ENCODE results near the gene COL23A1.

- TF ChIP-seq, protein P1, sequence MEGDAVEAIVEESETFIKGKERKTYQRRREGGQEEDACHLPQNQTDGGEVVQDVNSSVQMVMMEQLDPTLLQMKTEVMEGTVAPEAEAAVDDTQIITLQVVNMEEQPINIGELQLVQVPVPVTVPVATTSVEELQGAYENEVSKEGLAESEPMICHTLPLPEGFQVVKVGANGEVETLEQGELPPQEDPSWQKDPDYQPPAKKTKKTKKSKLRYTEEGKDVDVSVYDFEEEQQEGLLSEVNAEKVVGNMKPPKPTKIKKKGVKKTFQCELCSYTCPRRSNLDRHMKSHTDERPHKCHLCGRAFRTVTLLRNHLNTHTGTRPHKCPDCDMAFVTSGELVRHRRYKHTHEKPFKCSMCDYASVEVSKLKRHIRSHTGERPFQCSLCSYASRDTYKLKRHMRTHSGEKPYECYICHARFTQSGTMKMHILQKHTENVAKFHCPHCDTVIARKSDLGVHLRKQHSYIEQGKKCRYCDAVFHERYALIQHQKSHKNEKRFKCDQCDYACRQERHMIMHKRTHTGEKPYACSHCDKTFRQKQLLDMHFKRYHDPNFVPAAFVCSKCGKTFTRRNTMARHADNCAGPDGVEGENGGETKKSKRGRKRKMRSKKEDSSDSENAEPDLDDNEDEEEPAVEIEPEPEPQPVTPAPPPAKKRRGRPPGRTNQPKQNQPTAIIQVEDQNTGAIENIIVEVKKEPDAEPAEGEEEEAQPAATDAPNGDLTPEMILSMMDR (IDR thresholded peaks at IDR 0.05; ENCODE audit: poor library complexity): no peak
- TF ChIP-seq EZH2phosphoT487 (IDR thresholded peaks at IDR 0.05; ENCODE audit: low read depth, severe bottlenecking, unreplicated experiment): no peak
Measured at GRCh38 chr5:178368274-178368673, 221.9 kb downstream of the COL23A1 start.

Measured in hepatocyte (in vitro differentiated cells).